HG03558 (cell line): Measurements from ENCODE around the gene DNASE1L1.
"Not testable (repeated sequence)": the region's sequence is repeated elsewhere in the genome, so short reads cannot be mapped to it uniquely, and the experiment has no call there.

Experiments used
- ATAC-seq: cut with Tn5 transposase; IDR thresholded peaks from one replicate; pipeline ENCODE4 v1.9.1; 2021; ENCODE audit warnings: moderate number of reproducible peaks; ENCODE audit not compliant: unreplicated experiment; ENCODE audit errors: extremely low read depth

Gene DNASE1L1

GRCh38 chrX:154411981-154412340 lies 2.9 kb upstream of the DNASE1L1 start:
- ATAC-seq = no peak

DNA sequence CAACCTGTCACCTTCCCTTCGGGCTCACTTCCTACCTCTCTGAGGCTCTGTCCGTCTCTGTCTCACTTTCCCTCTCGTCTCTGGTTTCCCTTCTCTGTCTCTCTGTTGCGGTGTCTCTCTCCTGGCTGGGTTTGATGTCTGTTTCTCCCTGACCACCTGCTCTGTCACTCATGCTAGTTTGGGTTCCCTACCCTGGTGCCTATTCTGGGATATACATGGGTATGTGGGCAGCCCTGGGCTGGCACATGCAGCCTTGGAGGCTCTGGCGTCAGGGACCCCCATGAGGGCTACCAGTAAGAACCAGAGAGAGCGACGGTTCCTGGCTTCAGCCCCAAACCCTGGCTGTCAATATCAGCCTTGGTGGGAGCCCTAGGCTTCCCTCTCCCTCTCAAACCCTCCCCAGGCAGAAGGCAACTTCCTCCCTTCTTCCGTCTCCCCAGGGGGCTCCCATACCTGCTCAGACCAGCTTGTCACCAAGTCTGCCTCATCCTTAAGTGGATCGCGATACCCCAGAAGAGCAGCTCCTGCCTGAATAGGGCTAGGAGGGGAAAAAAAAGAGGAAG lies 314 bp downstream of the DNASE1L1 start:
- ATAC-seq = no peak

GRCh38 chrX:154404625-154405192 lies 4.3 kb downstream of the DNASE1L1 start:
- no peak for ATAC-seq

GRCh38 chrX:154403858-154404257 lies 5.2 kb downstream of the DNASE1L1 start:
- ATAC-seq = no peak

DNA sequence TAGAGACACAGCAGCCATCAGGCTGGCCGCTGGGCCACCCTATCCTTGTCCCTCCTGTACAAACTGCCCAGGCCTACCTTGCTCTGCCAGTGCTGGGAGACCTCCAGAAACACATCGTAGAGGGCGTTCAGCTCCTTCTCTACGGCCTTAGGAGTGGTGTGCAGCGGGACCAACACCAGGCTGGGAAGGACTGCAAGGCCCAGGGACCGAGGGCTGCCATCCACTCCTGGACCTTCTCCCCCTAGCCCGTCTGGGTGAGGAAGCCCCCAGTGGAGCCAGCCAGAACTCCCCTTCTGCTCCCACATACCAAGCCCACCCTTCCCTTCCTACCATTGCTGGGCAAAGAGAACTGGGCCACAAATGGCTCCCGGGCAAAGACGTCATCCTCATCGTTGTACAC lies 5.9 kb downstream of the DNASE1L1 start:
- ATAC-seq = no peak

DNA sequence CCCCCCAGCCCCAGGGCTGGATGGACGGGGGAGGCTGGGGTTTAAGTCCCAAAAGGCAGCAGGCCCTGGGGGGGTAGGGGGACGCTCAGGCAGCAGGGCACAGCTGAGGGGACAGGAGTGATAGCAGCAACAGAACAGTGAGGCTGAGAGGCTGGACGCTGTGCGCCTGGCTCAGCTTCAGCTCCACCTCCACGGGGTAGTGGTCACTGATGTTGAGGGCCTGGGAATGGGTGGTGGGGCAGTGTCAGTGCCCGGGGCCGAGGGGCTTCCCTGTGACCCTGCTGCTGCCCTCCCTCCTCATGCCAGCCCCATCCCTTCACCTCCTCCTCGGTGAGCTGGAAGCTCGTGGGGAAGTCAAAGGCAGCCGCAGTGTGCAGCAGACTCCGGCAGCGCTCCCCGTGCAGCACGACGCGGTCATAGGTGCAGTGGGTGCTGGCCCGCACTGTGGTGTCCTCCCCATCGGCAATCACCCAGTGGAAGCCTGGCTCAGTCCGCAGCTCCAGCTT lies 6.4 kb downstream of the DNASE1L1 start:
- no peak for ATAC-seq

GRCh38 chrX:154401918-154402621 lies 7.0 kb downstream of the DNASE1L1 start:
- ATAC-seq = no peak

DNA sequence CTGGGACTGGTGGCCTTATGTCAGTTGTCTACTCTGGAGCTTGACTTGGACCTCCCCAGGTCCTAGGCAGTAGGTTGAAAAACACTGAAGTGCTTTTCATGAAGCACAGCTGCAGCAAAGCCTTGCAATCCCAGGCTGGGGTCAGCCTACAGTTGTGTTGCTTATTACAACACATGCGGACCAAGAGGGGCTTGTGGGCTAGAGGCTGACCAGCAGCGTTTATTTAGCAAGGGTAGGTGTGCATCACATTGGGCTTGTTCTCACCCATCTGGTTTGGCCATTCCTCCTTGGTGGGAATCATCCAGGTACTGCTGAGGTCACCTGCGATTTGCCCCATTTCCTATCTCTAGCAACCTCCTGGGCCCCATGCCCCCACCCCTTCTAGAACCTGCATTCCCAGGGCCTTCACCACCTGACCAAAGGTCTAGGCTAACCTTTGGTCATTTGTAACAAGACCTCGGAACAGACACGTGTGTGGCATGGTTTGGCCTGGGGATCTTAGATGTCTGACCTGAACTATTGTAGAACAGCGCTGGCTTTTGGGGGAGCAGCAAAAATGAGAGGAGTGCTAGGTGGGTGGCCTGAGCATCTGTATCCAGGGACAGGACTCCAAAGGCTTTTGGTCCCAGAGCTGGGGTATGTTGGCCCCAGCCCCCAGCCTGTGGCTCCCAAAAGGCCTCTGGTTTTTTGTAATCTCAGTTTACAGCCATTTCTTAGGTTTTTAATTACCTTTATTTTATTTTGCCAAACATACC lies 7.8 kb downstream of the DNASE1L1 start:
- ATAC-seq = no peak

DNA sequence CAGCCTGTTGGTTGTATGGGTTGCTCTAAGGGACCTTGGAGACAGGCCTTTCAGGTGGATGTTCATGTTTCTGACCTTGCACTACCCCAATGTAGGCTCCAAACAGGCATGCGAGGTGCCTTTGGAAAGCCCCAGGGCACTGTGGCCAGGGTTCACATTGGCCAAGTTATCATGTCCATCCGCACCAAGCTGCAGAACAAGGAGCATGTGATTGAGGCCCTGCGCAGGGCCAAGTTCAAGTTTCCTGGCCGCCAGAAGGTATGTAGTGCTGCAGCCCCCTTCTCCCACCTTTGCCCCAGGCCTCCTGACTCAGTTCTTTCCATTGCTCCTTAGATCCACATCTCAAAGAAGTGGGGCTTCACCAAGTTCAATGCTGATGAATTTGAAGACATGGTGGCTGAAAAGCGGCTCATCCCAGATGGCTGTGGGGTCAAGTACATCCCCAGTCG lies 8.7 kb downstream of the DNASE1L1 start:
- not testable (repeated sequence) for ATAC-seq

DNA sequence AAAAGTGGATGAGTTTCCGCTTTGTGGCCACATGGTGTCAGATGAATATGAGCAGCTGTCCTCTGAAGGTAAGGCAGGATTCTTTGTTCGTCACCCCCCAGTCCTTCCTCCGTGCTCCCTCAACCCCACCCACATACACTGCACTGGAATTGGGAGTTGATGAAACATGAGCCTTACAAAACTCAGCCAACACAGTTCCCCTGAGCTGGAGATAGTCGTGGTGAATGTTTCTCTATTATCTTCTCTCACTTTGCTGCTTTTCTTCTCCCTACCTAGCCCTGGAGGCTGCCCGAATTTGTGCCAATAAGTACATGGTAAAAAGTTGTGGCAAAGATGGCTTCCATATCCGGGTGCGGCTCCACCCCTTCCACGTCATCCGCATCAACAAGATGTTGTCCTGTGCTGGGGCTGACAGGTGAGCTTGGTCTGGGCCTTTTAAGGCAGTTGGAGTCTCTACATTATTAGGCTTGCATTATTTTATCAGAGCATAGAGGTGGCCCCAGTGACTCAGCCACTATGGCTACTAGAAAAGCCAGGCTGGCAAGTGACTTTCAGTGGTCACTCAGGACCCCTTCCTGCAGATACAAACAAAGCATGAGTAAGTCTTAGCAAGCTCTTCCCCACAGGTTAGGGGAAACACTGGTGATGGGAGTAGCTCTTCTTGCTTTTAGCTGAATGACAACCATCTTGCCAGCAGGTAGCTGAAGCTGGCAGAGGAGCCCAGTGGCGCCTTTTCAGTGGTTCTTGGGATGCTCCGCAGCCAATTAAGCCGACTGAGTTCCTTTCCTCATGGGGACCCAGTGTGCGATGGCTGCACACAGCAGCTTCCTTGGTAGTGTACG lies 9.3 kb downstream of the DNASE1L1 start:
- no peak for ATAC-seq

GRCh38 chrX:154398668-154399526 lies 10.2 kb downstream of the DNASE1L1 start:
- no peak for ATAC-seq

DNA sequence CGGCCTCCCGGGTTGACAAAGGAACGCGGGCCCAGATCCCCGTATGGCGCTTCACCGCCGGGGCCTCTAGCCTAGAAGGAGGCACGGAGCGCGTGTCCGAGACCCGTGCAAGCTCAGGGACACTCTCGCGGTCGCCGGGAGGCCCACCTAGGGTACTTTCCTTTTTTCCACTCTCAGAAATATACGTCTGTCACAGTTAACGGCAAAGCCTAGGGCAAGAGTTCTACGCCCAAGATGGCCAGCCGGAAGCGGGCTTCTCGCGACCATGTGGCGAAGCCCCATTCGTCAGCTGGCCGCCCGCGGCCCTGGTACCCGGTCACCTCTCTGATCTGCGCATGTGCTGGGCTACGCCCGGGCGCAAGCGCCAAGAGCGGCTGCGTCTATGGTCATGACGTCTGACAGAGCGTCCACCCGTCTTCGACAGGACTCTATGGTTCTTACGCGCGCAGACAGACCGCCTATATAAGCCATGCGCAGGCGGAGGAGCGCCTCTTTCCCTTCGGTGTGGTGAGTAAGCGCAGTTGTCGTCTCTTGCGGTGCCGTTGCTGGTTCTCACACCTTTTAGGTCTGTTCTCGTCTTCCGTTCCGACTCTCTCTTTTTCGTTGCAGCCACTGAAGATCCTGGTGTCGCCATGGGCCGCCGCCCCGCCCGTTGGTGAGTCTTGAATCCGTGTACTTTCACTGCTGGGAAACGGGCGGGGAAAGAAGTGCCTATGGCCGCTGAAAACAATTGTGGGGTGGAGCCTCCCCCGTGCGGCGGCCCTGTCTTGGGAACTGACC lies 11.0 kb downstream of the DNASE1L1 start, which contains the start of gene RPL10:
RPL10 (plus strand) TSS at position 490 of the 780 bp plus-strand sequence; CDS start at position 633, 143 bp downstream.
- ATAC-seq = peak; percentile 61

GRCh38 chrX:154396973-154397887 lies 11.8 kb downstream of the DNASE1L1 start:
- ATAC-seq = peak; percentile 25

GRCh38 chrX:154396363-154396762 lies 12.7 kb downstream of the DNASE1L1 start:
- not testable (repeated sequence) for ATAC-seq

DNA sequence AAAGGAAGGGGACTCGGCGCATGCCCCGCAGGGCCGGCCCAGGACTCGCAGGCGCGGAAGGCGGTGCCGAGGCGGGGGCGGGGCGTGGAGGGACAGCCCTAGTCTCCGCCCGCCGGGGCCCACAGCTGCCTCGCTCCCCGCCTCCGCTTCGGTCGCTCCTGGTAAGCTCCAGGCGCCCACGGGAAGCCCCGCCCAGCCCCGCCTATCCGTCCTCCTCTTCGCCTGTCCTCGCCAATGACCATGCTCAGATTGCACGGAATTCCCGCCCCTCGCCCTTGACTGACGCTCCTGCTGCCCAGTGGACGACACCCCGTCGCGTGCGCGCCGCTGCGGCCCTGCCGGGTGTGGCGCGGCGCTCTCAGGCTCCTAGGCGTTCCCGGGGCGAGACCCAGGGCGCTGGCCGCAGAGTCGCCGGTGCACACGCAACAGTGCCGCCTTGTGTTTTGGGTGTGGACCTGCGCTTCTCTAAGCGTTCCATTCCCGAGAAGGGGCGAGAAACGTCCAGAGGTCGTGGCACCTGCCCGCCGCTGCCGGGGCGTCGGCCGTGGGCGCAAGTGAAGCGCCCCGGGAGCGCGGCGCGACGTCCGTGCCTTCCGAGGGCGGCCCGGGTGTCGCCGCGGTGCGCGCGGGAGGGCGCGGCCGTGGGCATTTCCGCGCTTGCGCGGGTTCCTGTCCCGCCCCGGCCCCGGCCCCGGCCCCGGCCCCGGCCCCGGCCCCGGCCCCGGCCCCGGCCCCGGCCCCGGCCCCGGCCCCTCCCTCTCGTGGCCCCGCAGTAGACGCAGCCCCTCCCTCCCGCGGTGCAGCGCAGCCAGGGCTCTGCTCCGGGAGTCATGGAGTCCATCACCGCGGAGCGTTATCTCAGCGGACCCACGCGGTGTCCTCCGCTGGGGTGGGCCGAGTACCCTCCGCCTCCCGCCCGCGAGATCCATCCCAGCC lies 19.0 kb downstream of the DNASE1L1 start:
- peak; percentile 39 for ATAC-seq

DNA sequence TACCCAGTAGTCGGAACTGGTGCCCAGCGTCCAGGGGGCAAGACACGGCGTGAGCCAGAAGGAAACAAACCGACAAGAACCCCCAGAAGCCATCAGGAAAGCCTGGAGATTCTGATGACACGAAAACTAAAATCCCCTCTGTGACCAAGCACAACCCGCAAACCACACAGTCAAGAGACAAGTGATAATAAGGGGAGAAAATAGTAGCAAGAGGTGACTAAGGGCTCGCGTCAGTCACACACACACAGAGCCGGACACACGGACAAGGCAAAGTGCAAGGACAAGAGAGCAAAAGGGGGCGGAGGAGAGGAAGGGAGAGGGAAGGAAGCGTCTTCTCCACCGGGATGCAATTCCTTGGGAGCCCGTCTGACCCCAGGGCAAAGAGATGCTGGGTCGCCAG lies 20.4 kb downstream of the DNASE1L1 start:
- not testable (repeated sequence) for ATAC-seq
